ENCODE results near the gene EPAS1. TPM values are rescaled to one million over a fixed set of nuclear protein-coding genes. Genes with fewer than 3 reads are reported as not detected.

Gene EPAS1
- 10 to 100 TPM; 29.2 to 48.0 (median 38.0) TPM for polyA plus RNA-seq (ENCODE audit: insufficient read length in 10 of 10)
- long read RNA-seq, donor 1, full-length matches to known transcripts: 3 of 3 reads
- long read RNA-seq, donor 1, partial matches to known transcripts: 0 of 3 reads
- long read RNA-seq, donor 1, other reads (novel, unspliced or antisense): 0 of 3 reads
- long read RNA-seq, donor 2, full-length matches to known transcripts: 2 of 2 reads
- long read RNA-seq, donor 2, partial matches to known transcripts: 0 of 2 reads
- long read RNA-seq, donor 2, other reads (novel, unspliced or antisense): 0 of 2 reads
- long read RNA-seq, donor 3: 0 reads
- long read RNA-seq, donor 4, partial matches to known transcripts: 0 of 1 reads
- long read RNA-seq, donor 4, other reads (novel, unspliced or antisense): 0 of 1 reads
- long read RNA-seq, donor 5, full-length matches to known transcripts: 8 of 19 reads
- long read RNA-seq, donor 5, partial matches to known transcripts: 11 of 19 reads
- long read RNA-seq, donor 5, other reads (novel, unspliced or antisense): 0 of 19 reads
- long read RNA-seq, donor 6, full-length matches to known transcripts: 5 of 5 reads
- long read RNA-seq, donor 6, partial matches to known transcripts: 0 of 5 reads
- long read RNA-seq, donor 6, other reads (novel, unspliced or antisense): 0 of 5 reads
- long read RNA-seq, donor 7: 0 reads
- long read RNA-seq, donor 8, full-length matches to known transcripts: 1 of 1 reads
- long read RNA-seq, donor 8, partial matches to known transcripts: 0 of 1 reads
- long read RNA-seq, donor 8, other reads (novel, unspliced or antisense): 0 of 1 reads
- long read RNA-seq, donor 9: 0 reads

GRCh38 chr2:46296840-46297545 lies at the start of gene EPAS1:
EPAS1 (plus strand) TSS chr2:46297407; CDS start chr2:46297912, 505 bp downstream.
- DNase-seq: peak; percentile 70 to 90 (median 79)

GRCh38 chr2:46248171-46248570 lies 49.0 kb upstream of the EPAS1 start:
- DNase-seq: peak in 1 of 3 donors; percentile 53

- DNase-seq: no peak
Measured at GRCh38 chr2:46249654-46250053, 47.6 kb upstream of the EPAS1 start.

- peak in 2 of 3 donors; percentile 44 to 55 for DNase-seq
Measured at GRCh38 chr2:46252891-46253659, 44.1 kb upstream of the EPAS1 start.

GRCh38 chr2:46254474-46254873 lies 42.7 kb upstream of the EPAS1 start:
- no peak for DNase-seq

- DNase-seq: no peak
Measured at GRCh38 chr2:46256563-46257142, 40.6 kb upstream of the EPAS1 start.

GRCh38 chr2:46257476-46257875 lies 39.7 kb upstream of the EPAS1 start:
- DNase-seq: peak in 2 of 3 donors; percentile 42 to 74

GRCh38 chr2:46257980-46258379 lies 39.2 kb upstream of the EPAS1 start:
- no peak for DNase-seq

- DNase-seq: no peak
Measured at GRCh38 chr2:46258937-46259776, 38.0 kb upstream of the EPAS1 start.

- DNase-seq: no peak
Measured at GRCh38 chr2:46259777-46260168, 37.4 kb upstream of the EPAS1 start.

- no peak for DNase-seq
Measured at GRCh38 chr2:46260305-46260704, 36.9 kb upstream of the EPAS1 start.

GRCh38 chr2:46262248-46262938 lies 34.8 kb upstream of the EPAS1 start:
- DNase-seq: no peak

- DNase-seq: no peak
Measured at GRCh38 chr2:46263347-46263746, 33.9 kb upstream of the EPAS1 start.

GRCh38 chr2:46264447-46264846 lies 32.8 kb upstream of the EPAS1 start:
- DNase-seq: no peak

- DNase-seq: no peak
Measured at GRCh38 chr2:46266134-46266533, 31.1 kb upstream of the EPAS1 start.

- peak in 2 of 3 donors; percentile 24 to 56 for DNase-seq
Measured at GRCh38 chr2:46267616-46268015, 29.6 kb upstream of the EPAS1 start.

GRCh38 chr2:46268196-46268595 lies 29.0 kb upstream of the EPAS1 start:
- no peak for DNase-seq

GRCh38 chr2:46269001-46269400 lies 28.2 kb upstream of the EPAS1 start:
- peak in 1 of 3 donors; percentile 54 for DNase-seq

GRCh38 chr2:46269544-46270273 lies 27.5 kb upstream of the EPAS1 start:
- DNase-seq: no peak

Measured in muscle of back (tissue), 13 donors.